HG03103 (cell line): ENCODE data around the gene TBC1D16.

Experiments
- ATAC-seq: cut with Tn5 transposase; IDR thresholded peaks from one replicate; pipeline ENCODE4 v1.9.1; 2021; ENCODE audit warnings: low read depth; ENCODE audit not compliant: unreplicated experiment

Gene TBC1D16

DNA sequence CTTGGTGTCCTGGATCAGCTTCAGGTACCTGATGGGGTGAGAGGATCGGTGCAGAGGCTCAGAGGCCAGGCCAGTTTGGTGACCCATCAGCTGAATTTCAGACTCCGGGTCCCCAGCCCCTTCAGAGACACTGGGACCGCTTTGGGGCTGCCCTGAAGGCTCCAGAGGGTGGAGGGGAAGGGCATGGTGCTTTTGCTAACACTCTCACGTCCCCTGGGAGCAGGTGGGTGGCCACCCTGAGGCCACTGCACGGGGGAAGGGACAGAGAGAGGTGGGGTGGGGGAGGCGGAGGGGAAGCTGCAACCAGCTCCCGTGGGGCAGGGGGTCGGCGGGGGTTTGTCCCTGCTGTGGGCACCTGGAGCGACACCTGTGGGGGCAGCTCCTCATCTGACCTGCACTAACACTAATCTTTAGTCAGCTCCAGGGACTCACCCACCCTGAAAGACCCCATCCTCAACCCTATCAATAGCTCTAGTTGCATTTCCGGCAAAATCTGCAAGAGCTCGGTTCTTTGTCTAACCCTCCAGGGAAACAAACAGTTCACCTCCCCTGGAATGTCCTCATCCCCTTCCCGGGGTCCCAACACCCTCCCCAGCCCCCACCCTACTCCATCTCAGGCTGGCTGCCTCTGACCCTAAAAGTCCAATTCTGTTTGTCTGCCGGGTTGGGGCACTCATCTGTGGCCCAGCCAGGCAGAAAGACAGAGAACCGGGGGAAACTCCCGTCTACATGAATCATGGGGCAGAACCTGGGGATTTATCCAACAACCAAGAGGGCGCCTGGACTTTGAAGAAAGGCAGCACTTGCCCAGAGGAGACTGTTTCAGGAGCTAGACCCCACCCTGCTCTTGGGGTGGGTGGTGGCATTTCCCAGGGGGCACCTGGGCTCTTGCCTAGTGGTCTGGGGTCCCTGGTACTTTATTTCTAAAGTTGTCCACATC lies 104.5 kb downstream of the TBC1D16 start:
- ATAC-seq = no peak

DNA sequence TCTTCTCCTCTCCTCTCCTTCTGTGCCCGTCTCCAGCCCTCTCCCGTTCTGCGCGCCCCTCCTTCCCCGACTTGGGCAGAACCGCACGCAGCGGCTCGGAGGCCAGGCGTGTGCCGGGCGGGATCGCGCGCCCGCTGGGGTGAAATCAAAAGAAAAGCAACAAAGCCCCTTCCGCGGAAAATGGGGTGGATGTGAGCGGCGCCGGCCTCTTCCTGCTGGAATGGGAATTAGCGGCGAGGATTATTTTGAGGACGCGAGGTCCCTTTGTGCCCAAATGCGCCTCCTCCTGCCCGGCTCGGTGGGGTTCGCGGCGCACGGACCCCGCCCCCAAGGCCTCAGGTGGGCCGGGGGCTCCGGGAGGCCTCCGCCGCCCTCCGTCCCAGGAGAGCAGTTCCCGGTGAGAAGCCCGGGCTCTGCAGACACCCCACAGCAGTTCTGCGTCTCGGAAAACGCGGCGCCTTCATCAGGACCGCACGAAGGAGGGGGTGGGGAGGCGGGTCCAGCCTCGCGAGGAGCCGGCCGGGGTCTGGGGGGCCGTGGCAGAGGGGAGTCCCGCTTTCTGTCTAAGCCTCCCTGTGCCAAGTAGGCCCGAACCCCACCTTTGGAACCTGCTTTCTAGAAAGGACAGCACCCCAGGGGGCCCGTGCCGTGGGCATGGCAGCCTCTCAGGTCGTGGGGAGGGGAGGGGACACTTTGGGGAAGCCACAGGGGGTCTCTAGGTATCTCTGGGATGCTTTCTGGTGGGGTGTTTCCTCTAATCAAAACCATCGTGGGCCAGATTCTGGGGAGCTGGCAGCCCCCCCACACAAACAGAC lies 105.4 kb downstream of the TBC1D16 start:
- ATAC-seq = no peak

GRCh38 chr17:79929257-79930061 lies 106.2 kb downstream of the TBC1D16 start:
- ATAC-seq = no peak

- no peak for ATAC-seq
Observed at GRCh38 chr17:79928502-79929256, 107.0 kb downstream of the TBC1D16 start.

- ATAC-seq = no peak
Observed at GRCh38 chr17:79927688-79928501, 107.8 kb downstream of the TBC1D16 start.

DNA sequence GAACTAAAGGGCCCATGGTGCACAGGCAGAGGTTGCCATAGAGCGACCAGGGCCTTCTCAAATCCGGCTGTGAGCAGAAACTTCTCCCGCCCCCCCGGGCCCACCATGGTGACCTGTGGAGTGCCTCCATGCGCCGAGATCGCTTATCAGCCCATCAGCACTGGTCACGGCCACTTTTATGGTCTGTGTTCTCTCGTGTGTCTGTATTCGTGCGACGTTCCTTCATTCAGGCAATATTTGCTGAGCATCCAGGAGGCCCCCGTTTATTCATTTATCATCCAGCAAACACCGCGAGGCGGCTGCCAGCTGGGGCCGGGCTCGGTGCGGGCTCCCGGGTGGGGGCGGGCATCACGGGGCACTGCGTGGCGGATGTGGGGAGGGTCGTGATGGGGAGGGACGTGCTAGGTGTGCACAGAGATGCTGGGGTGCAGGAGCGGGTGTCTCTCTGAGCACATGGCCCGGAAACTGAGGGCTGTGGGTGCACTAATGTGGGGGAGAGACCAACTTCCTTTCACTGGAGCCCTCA lies 108.5 kb downstream of the TBC1D16 start:
- ATAC-seq = no peak

DNA sequence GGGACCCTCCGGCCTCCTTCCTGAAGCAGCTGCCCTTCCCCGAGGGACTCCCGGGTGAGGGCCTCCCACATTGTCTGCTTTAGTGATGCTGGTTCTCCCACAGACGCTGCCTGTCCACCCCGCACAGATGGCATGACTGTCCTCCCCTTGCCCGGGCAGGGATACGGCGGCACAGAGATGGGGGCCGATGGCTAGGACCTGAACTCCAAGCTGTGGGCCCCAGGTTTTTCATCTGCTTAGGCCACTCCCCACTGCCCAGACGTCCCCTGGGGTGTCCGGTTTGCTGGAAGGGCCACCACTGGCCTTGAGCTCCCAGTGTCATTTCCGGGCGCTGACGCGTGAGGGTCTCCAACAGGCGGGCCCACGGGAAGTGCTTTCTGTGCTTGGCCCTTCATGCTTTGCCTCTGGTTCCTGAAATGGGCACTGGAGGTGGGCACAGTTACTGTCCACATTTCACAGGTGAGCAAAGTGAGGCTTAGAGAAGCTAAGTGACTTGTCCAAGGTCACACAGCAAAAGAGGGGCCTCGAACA lies 109.0 kb downstream of the TBC1D16 start:
- no peak for ATAC-seq

- no peak for ATAC-seq
Observed at GRCh38 chr17:79926142-79926604, 109.5 kb downstream of the TBC1D16 start.

DNA sequence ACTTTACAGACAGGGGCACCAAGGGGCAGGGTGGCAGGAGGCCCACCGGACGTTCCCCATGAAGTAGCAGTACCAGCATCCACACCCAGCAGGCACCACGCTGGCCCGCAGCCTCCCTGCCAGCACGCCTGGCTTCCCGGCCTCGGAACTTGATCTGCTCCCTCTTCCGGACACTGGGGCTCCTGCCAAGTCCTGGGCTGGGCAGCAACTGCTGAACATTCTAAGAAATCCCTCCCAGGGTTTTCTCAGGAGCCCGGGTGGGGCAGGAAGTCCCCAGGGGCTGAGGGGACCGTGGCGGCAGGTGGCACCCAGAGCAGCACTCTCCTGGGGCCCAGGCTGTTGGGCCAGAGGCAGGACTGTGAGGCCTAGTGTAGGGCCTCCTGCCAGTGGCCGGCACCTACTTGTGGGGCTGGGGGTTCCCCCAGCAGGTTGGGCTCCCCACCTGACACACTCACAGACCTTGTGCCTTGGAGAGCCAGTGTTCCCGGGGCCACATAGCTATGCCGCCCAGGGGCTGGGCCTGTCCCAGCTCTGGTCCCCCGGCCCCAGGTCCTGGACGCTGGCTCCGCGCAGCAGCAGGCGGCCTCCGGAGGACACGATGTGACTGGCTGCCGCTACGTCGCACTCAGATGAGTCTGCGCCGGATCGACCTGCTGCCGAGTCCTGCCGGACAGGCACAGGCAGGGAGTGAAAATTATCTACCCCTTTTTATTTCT lies 110.3 kb downstream of the TBC1D16 start:
- ATAC-seq = no peak

- ATAC-seq = no peak
Observed at GRCh38 chr17:79924639-79924976, 111.1 kb downstream of the TBC1D16 start.

DNA sequence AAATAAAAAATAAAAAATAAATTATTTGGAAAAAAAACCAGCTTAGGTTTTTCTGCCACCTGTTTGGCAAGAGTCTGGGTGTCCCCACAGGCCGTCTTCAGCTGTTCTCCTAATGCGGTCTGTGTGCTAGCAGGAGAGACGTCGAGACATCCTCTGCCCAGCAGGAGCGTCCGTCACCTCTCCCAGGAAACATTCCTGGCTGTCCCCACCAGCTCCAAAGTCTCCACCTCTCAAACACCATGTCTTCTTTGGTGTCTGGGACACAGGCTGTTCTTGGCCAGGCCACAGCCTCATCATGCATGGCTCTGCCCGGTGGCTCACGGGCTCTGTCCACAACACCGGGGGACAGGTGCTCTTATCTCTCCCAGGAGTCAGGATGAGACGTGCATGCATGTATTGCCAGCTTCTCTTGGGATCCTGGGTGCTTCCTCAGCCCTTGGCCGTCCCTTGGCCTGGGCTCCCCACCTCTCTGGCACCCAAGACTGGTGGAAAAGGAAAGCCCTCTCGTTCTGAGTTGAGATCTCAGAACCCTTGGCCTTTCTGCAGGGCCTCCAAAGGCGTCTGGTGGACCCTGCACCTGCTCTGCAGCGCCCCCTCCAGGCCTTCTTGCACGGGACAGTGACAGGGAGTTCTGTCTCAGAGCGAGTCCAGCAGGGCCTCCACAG lies 111.6 kb downstream of the TBC1D16 start:
- no peak for ATAC-seq

- ATAC-seq = no peak
Observed at GRCh38 chr17:79922798-79923197, 112.9 kb downstream of the TBC1D16 start.

GRCh38 chr17:79922116-79922601 lies 113.5 kb downstream of the TBC1D16 start:
- no peak for ATAC-seq

DNA sequence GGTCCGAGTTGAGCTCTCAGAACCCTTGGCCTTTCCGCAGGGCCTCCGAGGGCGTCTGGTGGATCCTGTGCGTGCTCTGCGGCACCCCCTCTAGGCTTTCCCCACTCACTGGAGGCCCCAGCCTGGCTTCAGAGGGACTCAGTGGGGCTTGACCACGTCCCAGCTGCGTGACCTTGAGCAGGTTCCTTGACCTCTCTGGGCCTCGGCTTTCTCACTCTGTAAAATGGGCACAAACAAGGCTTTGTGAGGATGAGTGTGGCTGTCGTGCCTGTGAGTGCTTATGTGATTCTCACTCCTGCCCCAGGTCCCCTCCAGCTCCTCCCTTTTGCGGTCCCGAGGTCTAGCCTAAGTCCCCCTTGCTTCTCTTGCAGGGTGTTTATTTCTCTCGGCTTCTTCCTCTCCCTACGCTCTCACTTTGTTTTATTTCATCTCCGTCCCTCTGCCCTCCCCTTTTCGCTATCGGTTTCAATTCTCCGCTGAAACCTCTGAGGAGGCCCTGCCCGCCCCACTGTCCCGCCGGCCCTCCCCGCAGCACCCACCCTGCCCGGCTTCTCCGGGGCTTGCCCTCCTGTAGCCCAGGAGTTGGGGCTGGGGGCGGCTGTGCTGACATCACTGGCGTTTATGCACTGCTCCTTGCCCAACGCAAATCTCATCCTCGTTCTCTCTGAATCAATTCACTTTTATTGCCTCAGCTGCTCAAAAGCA lies 114.1 kb downstream of the TBC1D16 start:
- no peak for ATAC-seq

GRCh38 chr17:79920751-79921410 lies 114.8 kb downstream of the TBC1D16 start:
- no peak for ATAC-seq
